Measurements from ENCODE around the gene FNDC3A.
A peak's percentile ranks its signal among the peaks of the same experiment; 100 is the strongest.

The FNDC3A gene

DNA sequence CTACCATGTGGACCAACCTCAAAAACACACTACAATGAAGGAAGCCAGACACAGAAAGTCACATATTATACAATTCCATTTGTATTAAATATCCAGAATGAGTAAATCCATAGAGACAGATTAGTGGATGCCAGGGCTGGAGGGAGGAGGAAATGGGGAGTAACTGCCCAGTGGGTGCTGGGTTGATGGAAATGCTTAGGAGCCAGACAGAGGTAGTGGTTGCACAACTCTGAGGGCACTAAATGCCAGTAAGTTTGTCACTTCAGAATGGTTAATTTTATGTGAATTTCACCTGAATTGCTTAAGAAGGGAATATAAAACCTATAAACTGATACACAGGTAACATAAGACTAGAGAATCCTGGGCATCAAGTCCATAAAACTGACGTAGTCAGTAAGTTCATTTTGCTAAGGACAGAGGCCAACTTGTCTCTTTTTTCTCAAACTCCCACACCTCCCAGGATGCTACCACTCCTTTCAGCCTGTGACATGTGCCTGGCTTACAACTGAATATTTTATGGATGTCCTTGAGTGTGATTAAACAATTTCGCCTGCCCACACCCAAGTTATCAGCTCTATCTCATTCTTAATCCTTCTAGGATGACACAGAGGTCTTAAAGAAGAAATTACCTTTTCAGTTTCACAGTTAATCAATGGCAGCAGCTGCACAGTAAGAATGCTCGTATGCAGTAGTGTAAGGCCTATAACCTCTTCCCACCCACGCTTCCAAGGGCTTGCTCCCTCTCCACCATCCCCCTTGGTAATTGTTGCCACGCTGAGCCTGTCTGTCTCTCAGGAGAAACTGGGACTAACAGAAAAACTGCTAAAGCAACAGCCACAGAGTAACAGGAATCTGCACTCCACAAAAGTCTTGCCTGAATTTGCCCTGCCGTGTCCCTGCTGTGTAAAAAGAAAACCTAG is 238.5 kb downstream of the FNDC3A start:
- H3K4me3 ChIP-seq (ENCODE audit: insufficient read length, low read depth), result no peak overlapping the region
- no peak for DNase-seq (ENCODE audit: low read depth, low spot score)
- no peak overlapping the region for H3K9ac ChIP-seq (ENCODE audit: insufficient read length, low read depth)
- TF ChIP-seq SUZ12 (IDR thresholded peaks at IDR 0.05; ENCODE audit: extremely low read depth, insufficient read depth, insufficient read length) (no peak), ZNF274 (IDR thresholded peaks at IDR 0.05; ENCODE audit: low read depth, low read length) (no peak), YY1 (IDR thresholded peaks at IDR 0.05; ENCODE audit: insufficient read depth, insufficient read length) (no peak)
- peaks cover 5% of the 10 kb centered on the region for H3K27me3 ChIP-seq (ENCODE audit: insufficient read depth, insufficient read length)
- no peaks in the 10 kb centered on the region for H3K9me3 ChIP-seq (ENCODE audit: insufficient read depth, low read length)
- H3K36me3 ChIP-seq (ENCODE audit: insufficient read depth, insufficient read length, low read length), result no peaks in the 10 kb centered on the region
- no peaks in the 10 kb centered on the region for H3K4me1 ChIP-seq (ENCODE audit: insufficient read depth, insufficient read length)

DNA sequence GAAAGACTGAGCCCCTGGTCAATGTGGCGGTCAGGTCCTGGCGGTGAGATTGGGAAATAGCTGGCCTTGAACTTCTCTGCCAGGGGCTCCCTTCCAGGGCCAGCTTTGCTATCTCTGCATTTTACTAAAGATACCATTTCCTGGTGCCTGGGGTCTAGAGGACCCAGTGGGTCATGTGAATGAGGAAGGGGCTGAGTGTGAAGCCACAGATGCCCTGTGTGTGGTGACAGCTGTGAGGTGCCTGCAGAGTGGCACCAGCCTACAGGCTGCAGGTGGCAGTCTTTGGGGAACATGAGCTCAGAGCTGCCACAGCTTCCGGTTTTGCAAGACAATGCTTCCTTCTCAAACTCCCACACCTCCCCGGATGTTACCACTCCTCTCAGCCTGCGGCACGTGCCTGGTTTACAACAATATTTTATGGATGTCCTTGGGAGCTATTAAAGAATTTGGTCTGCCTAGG is 239.2 kb downstream of the FNDC3A start:
- no peak for TF ChIP-seq YY1 (IDR thresholded peaks at IDR 0.05; ENCODE audit: insufficient read depth, insufficient read length)
- no peak for TF ChIP-seq ZNF274 (IDR thresholded peaks at IDR 0.05; ENCODE audit: low read depth, low read length)
- no peak for TF ChIP-seq SUZ12 (IDR thresholded peaks at IDR 0.05; ENCODE audit: extremely low read depth, insufficient read depth, insufficient read length)
- H3K9me3 ChIP-seq (ENCODE audit: insufficient read depth, low read length), result no peaks in the 10 kb centered on the region
- peak; percentile 33 for DNase-seq (ENCODE audit: low read depth, low spot score)
- no peaks in the 10 kb centered on the region for H3K36me3 ChIP-seq (ENCODE audit: insufficient read depth, insufficient read length, low read length)
- no peak overlapping the region for H3K9ac ChIP-seq (ENCODE audit: insufficient read length, low read depth)
- H3K27me3 ChIP-seq (ENCODE audit: insufficient read depth, insufficient read length), result peaks cover 9% of the 10 kb centered on the region
- no peaks in the 10 kb centered on the region for H3K4me1 ChIP-seq (ENCODE audit: insufficient read depth, insufficient read length)
- no peak overlapping the region for H3K4me3 ChIP-seq (ENCODE audit: insufficient read length, low read depth)

- Histone ChIP-seq H3K36me3 (ENCODE audit: insufficient read depth, insufficient read length, low read length) (no peaks in the 10 kb centered on the region), H3K4me3 (ENCODE audit: insufficient read length, low read depth) (no peak overlapping the region), H3K9me3 (ENCODE audit: insufficient read depth, low read length) (no peaks in the 10 kb centered on the region; the same call in 1 of the 2 replicates), H3K27me3 (ENCODE audit: insufficient read depth, insufficient read length) (peaks cover 23% of the 10 kb centered on the region), H3K4me1 (ENCODE audit: insufficient read depth, insufficient read length) (no peaks in the 10 kb centered on the region), H3K9ac (ENCODE audit: insufficient read length, low read depth) (no peak overlapping the region)
- no peak for DNase-seq (ENCODE audit: low read depth, low spot score)
- TF ChIP-seq ZNF274 (IDR thresholded peaks at IDR 0.05; ENCODE audit: low read depth, low read length), result no peak
Observed at GRCh38 chr13:49216334-49216733, 240.6 kb downstream of the FNDC3A start.

GRCh38 chr13:49217962-49218492 is 242.3 kb downstream of the FNDC3A start:
- no peak overlapping the region for H3K9ac ChIP-seq (ENCODE audit: insufficient read length, low read depth)

DNA sequence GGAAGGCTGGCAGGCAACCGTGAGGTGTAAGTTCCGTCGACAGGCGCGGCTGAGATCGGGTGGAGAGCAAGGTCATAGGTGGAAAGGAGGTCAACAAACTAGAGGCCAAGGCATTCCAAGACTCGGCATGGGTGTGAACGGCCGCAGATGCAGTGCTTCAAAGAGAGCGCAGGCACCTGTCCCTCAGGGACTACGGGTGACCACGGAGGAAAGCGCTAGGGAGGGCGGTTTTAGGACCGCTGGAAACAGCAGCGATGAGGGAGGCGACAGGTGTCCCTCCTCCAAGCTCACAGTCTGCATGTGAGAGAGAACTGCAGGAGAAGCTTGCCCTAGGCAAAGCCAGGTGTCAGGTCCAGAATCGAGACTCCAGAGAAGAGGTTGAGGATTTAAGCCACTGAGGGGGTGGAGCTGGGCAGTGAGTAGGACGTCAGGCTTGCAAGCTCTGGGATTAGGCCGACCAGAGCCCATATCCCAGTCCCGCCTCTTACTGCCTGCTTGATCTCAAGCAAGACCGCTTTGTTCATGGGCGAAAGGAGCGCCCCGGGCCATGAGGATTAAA is 242.9 kb downstream of the FNDC3A start:
- Histone ChIP-seq H3K36me3 (ENCODE audit: insufficient read depth, insufficient read length, low read length) (no peaks in the 10 kb centered on the region), H3K9me3 (ENCODE audit: insufficient read depth, low read length) (no peaks in the 10 kb centered on the region; the same call in 1 of the 2 replicates), H3K4me1 (ENCODE audit: insufficient read depth, insufficient read length) (no peaks in the 10 kb centered on the region), H3K4me3 (ENCODE audit: insufficient read length, low read depth) (no peak overlapping the region), H3K9ac (ENCODE audit: insufficient read length, low read depth) (no peak overlapping the region), H3K27me3 (ENCODE audit: insufficient read depth, insufficient read length) (peaks cover 33% of the 10 kb centered on the region)
- no peak for DNase-seq (ENCODE audit: low read depth, low spot score)
- TF ChIP-seq SUZ12 (IDR thresholded peaks at IDR 0.05; ENCODE audit: extremely low read depth, insufficient read depth, insufficient read length) (no peak), ZNF274 (IDR thresholded peaks at IDR 0.05; ENCODE audit: low read depth, low read length) (no peak), YY1 (IDR thresholded peaks at IDR 0.05; ENCODE audit: insufficient read depth, insufficient read length) (no peak)

More at GRCh38 chr13:49217962-49218492, 242.3 kb downstream of the FNDC3A start:
- H3K4me1 ChIP-seq (ENCODE audit: insufficient read depth, insufficient read length), result no peaks in the 10 kb centered on the region
- no peaks in the 10 kb centered on the region for H3K36me3 ChIP-seq (ENCODE audit: insufficient read depth, insufficient read length, low read length)
- H3K27me3 ChIP-seq (ENCODE audit: insufficient read depth, insufficient read length), result peaks cover 33% of the 10 kb centered on the region
- H3K4me3 ChIP-seq (ENCODE audit: insufficient read length, low read depth), result no peak overlapping the region
- DNase-seq (ENCODE audit: low read depth, low spot score), result no peak
- no peak for TF ChIP-seq ZNF274 (IDR thresholded peaks at IDR 0.05; ENCODE audit: low read depth, low read length)
- no peak for TF ChIP-seq SUZ12 (IDR thresholded peaks at IDR 0.05; ENCODE audit: extremely low read depth, insufficient read depth, insufficient read length)
- no peak for TF ChIP-seq YY1 (IDR thresholded peaks at IDR 0.05; ENCODE audit: insufficient read depth, insufficient read length)
- no peaks in the 10 kb centered on the region; the same call in 1 of the 2 replicates for H3K9me3 ChIP-seq (ENCODE audit: insufficient read depth, low read length)

- TF ChIP-seq SUZ12 (IDR thresholded peaks at IDR 0.05; ENCODE audit: extremely low read depth, insufficient read depth, insufficient read length), result no peak
- TF ChIP-seq YY1 (IDR thresholded peaks at IDR 0.05; ENCODE audit: insufficient read depth, insufficient read length), result no peak
- no peak for TF ChIP-seq ZNF274 (IDR thresholded peaks at IDR 0.05; ENCODE audit: low read depth, low read length)
- Histone ChIP-seq H3K27me3 (ENCODE audit: insufficient read depth, insufficient read length) (peaks cover 33% of the 10 kb centered on the region), H3K9me3 (ENCODE audit: insufficient read depth, low read length) (no peaks in the 10 kb centered on the region; the same call in 1 of the 2 replicates), H3K4me3 (ENCODE audit: insufficient read length, low read depth) (peak overlapping the region; percentile 4), H3K4me1 (ENCODE audit: insufficient read depth, insufficient read length) (no peaks in the 10 kb centered on the region), H3K36me3 (ENCODE audit: insufficient read depth, insufficient read length, low read length) (no peaks in the 10 kb centered on the region), H3K9ac (ENCODE audit: insufficient read length, low read depth) (no peak overlapping the region)
- no peak for DNase-seq (ENCODE audit: low read depth, low spot score)
Observed at GRCh38 chr13:49219647-49220035, 243.9 kb downstream of the FNDC3A start.

Measured in NT2/D1 (cell line).